Psoas muscle (tissue), 8 donors: Measurements from ENCODE around the gene EBF3. TPM values are rescaled to one million over a fixed set of nuclear protein-coding genes. Genes with fewer than 3 reads are reported as not detected.

Source experiments
- ATAC-seq, 4 donors: fragments of 200-7000 bp; cut with Tn5 transposase; one replicate each; pipeline ENCODE4 v1.9.1; 2020; ENCODE audit warnings: moderate library complexity in 3 of 4, mild to moderate bottlenecking in 2 of 4
- DNase-seq, 2 donors: peaks; one replicate each; pipeline ENCODE4 v3.0.0-alpha.2; 2020
- H3K27ac ChIP-seq: fragments of 200-600 bp; one replicate; pipeline ENCODE4 v1.8.0; 2022
- H3K27me3 ChIP-seq, 3 donors: fragments of 200-600 bp in 1 of 3; one replicate each; pipeline versions ENCODE4 v1.6.1 to v1.8.0; 2013 to 2022; ENCODE audit warnings: low read length in 2 of 3, mild to moderate bottlenecking in 2 of 3, moderate library complexity in 1 of 3; ENCODE audit not compliant: insufficient read depth in 3 of 3
- H3K36me3 ChIP-seq, 2 donors: fragments of 200-600 bp in 1 of 2; one replicate each; pipeline versions ENCODE4 v1.6.1 to v1.8.0; 2013 to 2022; ENCODE audit warnings: low read depth in 1 of 2, mild to moderate bottlenecking in 1 of 2, moderate library complexity in 1 of 2; ENCODE audit not compliant: insufficient read depth in 1 of 2
- H3K4me1 ChIP-seq: fragments of 200-600 bp; one replicate; pipeline ENCODE4 v1.8.0; 2022
- H3K4me3 ChIP-seq: fragments of 200-600 bp; one replicate; pipeline ENCODE4 v1.8.0; 2022; ENCODE audit warnings: mild to moderate bottlenecking
- H3K9me3 ChIP-seq: fragments of 200-600 bp; one replicate; pipeline ENCODE4 v1.8.0; 2022
- WGBS, 3 donors: extraction: QIAGEN DNeasy Blood & Tissue Kit; methylation state at CpG; one replicate each; pipeline versions ENCODE4 v1.1.6 to v1.1.7; 2013; 5-methylcytosine and 5-hydroxymethylcytosine counted together
- intact Hi-C, 2 donors: fragments of 100-400 bp; cut with DNase I; formaldehyde crosslinking; loops; one replicate each; pipeline versions ENCODE4 v1.11.0 to v1.14.2; 2022
- polyA plus RNA-seq, 3 donors: library from polyadenylated mRNA; stranded (reverse); fragments of 200-250 nt; gene quantifications; one replicate each; pipeline ENCODE4 v1.2.3, GENCODE V29; 2013
- total RNA-seq, 4 donors: library from RNA; stranded (reverse); fragmentation: NEBNext Ultra II Directional in 2 of 4; extraction: Animal tissue kit (Norgen Biotek cat#: 25700) in 2 of 4; gene quantifications; one replicate each; pipeline versions ENCODE4 v1.2.1 to v1.2.4, GENCODE V29; 2021 to 2023
- TF ChIP-seq, protein P1 (sequence below): fragments of 200-600 bp; IDR thresholded peaks from one replicate; pipeline ENCODE4 v1.8.0; 2022; ENCODE audit warnings: antibody characterized with exemption
- donor health status: healthy with polysubstance abuse.
- donor health status: DM: no; HTN: no; CAD: no; lungs with moderate emphysema.
- donor health status: Bipolar disorder and iron deficiency.
- donor health status: healthy.
- donor health status: DM: yes; HTN: yes; CAD: no.
- donor health status: DM: no; HTN: no; CAD: no.
- donor health status: DM: no; HTN: no; CAD: no.
- donor health status: DM: yes; HTN: yes; CAD: no.

Gene EBF3
- total and polyA plus RNA-seq, 7 donors = 3.2 to 10.1 (median 5.2) TPM

DNA sequence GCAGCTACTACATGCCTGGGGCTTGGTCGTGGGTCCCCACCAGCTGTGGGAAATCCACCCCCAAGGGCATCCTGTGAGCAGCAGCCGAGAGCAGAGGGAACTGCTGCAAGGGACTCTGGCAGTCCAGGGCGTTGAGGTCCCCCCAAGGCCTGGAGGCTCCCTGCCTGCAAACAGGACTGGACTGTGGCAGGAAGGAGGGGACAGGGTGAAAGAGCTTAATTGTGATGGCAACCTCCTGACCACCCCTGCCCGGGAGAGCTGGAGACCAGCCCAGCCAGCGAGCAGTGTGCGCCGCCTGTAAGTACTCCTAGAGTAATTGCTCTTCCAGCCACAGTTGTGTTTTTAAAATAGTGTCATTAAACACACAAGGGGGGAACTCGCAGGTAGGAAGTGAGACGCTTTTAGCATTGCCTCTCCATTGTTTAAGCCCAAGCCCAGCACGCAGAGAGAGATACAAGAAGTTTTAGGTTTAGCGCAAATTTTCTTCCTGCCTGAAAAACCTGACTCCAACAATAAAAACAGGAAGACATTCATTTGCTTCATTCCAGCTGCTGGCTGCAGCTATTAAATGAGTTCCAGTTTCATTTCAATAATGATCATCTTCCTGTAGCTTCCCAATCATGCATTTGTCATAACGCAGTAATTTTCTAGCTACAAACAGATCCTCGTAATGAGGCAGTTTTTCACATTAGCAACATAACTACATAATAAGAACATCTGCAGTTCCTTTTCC lies 111.1 kb downstream of the EBF3 start:
- intact Hi-C loops = no loop called here
- Histone ChIP-seq H3K9me3 (no peaks in the 10 kb centered on the region), H3K4me1 (no peaks in the 10 kb centered on the region), H3K4me3 (no peak overlapping the region), H3K27ac (no peak overlapping the region), H3K27me3 (no peaks in the 10 kb centered on the region), H3K36me3 (peaks cover 0 to 3% of the 10 kb centered on the region in 2 donors)
- 55 to 59% (median 57%) methylated on average over 13 of the region's 13 CpGs for WGBS, 3 donors
- TF ChIP-seq, protein P1, sequence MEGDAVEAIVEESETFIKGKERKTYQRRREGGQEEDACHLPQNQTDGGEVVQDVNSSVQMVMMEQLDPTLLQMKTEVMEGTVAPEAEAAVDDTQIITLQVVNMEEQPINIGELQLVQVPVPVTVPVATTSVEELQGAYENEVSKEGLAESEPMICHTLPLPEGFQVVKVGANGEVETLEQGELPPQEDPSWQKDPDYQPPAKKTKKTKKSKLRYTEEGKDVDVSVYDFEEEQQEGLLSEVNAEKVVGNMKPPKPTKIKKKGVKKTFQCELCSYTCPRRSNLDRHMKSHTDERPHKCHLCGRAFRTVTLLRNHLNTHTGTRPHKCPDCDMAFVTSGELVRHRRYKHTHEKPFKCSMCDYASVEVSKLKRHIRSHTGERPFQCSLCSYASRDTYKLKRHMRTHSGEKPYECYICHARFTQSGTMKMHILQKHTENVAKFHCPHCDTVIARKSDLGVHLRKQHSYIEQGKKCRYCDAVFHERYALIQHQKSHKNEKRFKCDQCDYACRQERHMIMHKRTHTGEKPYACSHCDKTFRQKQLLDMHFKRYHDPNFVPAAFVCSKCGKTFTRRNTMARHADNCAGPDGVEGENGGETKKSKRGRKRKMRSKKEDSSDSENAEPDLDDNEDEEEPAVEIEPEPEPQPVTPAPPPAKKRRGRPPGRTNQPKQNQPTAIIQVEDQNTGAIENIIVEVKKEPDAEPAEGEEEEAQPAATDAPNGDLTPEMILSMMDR = no peak
- DNase-seq (no peak), ATAC-seq (peak in 1 of 4 donors; percentile 14)

DNA sequence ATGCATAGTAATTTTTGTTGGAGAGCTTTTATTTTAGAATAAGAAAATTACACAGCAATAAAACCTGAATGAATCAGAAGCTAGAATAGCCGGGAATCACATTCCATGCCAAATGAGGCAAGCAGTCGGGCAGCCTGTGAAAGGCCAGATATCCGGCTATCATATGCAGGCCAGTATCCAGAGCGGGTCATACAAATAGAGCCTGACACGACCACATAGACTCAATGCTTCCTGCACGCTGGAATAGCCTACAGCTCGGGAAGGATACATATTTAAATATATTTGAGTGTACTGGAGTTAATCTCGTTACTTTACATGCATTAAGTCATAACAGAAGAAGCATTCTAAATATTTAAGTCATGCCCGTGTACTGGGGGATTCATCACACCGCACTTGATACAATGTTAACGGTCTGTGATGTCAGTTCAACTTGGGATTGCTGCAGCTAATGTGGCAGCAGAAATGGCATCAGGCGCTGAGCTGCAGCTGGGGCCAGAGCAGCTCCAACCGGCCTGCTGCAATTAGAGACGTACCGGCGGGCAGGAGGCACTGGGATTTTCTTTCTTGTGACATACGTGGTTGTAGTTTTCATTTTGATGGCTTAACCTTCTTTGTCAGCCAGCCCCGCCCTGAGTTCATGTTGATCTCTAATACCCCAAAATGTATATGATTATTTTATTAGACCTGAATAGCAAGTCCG lies 112.0 kb downstream of the EBF3 start:
- intact Hi-C loops = no loop called here
- Histone ChIP-seq H3K4me3 (no peak overlapping the region), H3K36me3 (peaks cover 0 to 12% of the 10 kb centered on the region in 2 donors), H3K27me3 (no peaks in the 10 kb centered on the region), H3K9me3 (no peaks in the 10 kb centered on the region), H3K27ac (no peak overlapping the region), H3K4me1 (no peaks in the 10 kb centered on the region)
- 66 to 76% (median 66%) methylated on average over 19 of the region's 19 CpGs for WGBS, 3 donors
- TF ChIP-seq, protein P1 = no peak
- ATAC-seq = peak in 2 of 4 donors; percentile 60 to 63
- DNase-seq = no peak

DNA sequence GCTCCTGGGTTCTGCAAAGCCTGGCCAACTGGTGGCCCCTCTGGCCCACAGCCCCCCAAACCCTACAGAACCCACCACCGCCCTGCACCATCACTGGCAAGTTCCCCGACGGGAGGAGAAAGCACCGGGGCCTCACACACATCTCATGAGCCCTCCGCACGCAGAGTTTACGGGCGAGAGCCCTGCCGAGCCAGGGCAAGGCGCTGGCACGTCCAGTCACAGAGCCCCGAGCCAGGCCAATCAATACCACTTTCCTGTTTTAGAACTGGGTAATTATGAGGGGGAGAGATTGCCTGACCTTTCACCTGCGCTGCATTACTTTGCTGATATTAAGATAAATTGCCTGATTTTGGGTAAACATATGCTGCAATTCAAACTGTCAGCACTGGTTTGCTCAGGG lies 113.3 kb downstream of the EBF3 start:
- H3K27ac ChIP-seq = no peak overlapping the region
- ATAC-seq = no peak

DNA sequence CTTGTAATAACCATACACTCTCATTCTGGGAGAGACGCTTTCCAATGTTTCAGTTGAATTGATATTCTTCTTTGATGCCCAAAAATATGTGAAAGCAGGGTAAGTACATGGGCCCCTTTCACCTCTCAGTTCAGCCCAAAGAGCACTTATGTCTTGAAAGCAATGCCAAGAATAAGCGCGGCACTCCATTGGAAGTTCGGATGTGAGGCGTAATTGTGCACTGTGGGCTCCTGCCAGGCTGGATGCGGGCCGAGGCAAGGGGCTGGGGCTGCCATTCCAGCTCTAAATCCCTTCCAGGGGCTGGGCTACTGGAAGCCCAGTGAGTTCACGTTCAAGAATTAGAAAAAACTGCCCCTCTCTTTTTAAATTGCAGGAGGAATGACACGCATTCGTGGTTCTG lies 113.8 kb downstream of the EBF3 start:
- intact Hi-C loops = no loop called here
- Histone ChIP-seq H3K27me3 (no peaks in the 10 kb centered on the region), H3K9me3 (no peaks in the 10 kb centered on the region), H3K4me3 (no peak overlapping the region), H3K27ac (no peak overlapping the region), H3K4me1 (no peaks in the 10 kb centered on the region), H3K36me3 (peaks cover 0 to 15% of the 10 kb centered on the region in 2 donors)
- TF ChIP-seq, protein P1 = no peak
- no peak for DNase-seq
- 77 to 90% (median 80%) methylated on average over 10 of the region's 10 CpGs for whole genome bisulfite sequencing, 3 donors
- no peak for ATAC-seq

More for the DNA sequence above, 113.3 kb downstream of the EBF3 start:
- DNase-seq = no peak
- WGBS, 3 donors = 86 to 96% (median 94%) methylated on average over 13 of the region's 13 CpGs
- H3K4me3 ChIP-seq = no peak overlapping the region
- no peaks in the 10 kb centered on the region for H3K4me1 ChIP-seq
- peaks cover 0 to 15% of the 10 kb centered on the region in 2 donors for H3K36me3 ChIP-seq
- TF ChIP-seq, protein P1 = no peak
- no peaks in the 10 kb centered on the region for H3K9me3 ChIP-seq
- H3K27me3 ChIP-seq = no peaks in the 10 kb centered on the region
- intact Hi-C loops = no loop called here
